DND-41 (cell line): ENCODE measurements around the gene SCN2A.

Experiments used
- CTCF ChIP-seq: IDR thresholded peaks from 2 replicates; pipeline ENCODE4 v1.5.1; 2012; ENCODE audit warnings: borderline replicate concordance, low read length, moderate library complexity, mild to moderate bottlenecking; ENCODE audit not compliant: poor library complexity, severe bottlenecking; ENCODE audit errors: extremely low read depth
- EZH2 ChIP-seq: IDR thresholded peaks from 3 replicates; pipeline ENCODE4 v1.6.1; 2012; ENCODE audit warnings: borderline replicate concordance, low read depth, mild to moderate bottlenecking, moderate library complexity, low read length, inconsistent platforms; ENCODE audit not compliant: severe bottlenecking

- no peak for TF ChIP-seq CTCF
- TF ChIP-seq EZH2, result no peak
Observed at GRCh38 chr2:165295643-165296042, 56.4 kb downstream of the SCN2A start.
